ENCODE data around the gene TBL1Y.

GRCh38 chrY:6949947-6950346 is 39.5 kb downstream of the TBL1Y start:
- TF ChIP-seq, protein P1, sequence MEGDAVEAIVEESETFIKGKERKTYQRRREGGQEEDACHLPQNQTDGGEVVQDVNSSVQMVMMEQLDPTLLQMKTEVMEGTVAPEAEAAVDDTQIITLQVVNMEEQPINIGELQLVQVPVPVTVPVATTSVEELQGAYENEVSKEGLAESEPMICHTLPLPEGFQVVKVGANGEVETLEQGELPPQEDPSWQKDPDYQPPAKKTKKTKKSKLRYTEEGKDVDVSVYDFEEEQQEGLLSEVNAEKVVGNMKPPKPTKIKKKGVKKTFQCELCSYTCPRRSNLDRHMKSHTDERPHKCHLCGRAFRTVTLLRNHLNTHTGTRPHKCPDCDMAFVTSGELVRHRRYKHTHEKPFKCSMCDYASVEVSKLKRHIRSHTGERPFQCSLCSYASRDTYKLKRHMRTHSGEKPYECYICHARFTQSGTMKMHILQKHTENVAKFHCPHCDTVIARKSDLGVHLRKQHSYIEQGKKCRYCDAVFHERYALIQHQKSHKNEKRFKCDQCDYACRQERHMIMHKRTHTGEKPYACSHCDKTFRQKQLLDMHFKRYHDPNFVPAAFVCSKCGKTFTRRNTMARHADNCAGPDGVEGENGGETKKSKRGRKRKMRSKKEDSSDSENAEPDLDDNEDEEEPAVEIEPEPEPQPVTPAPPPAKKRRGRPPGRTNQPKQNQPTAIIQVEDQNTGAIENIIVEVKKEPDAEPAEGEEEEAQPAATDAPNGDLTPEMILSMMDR (IDR thresholded peaks at IDR 0.05): no peak
- TF ChIP-seq EZH2 (IDR thresholded peaks at IDR 0.05; ENCODE audit: borderline replicate concordance, insufficient read depth, low read depth, low read length, poor library complexity, severe bottlenecking): no peak
